ENCODE measurements around the gene SHMT2. TPM values are rescaled to one million over a fixed set of nuclear protein-coding genes. Genes with fewer than 3 reads are reported as not detected.
A peak's percentile ranks its signal among the peaks of the same experiment; 100 is the strongest.

Gene SHMT2
- total and polyA plus RNA-seq, 2 of the 13 experiments (the other 11 are each of a cell fraction or from before 2014, with no cell fraction given): 181 to 393 TPM

GRCh38 chr12:57238854-57239554 lies 9.5 kb downstream of the SHMT2 start (continued):
- TF ChIP-seq ZNF646 (CRISPR knock-in tag; IDR thresholded peaks at IDR 0.05) (no peak), HMGXB3 (CRISPR knock-in tag; IDR thresholded peaks at IDR 0.05; ENCODE audit: borderline replicate concordance) (peak; percentile 81; the same call in 1 of the 2 replicates), PATZ1 (CRISPR knock-in tag; IDR thresholded peaks at IDR 0.05) (peak; percentile 61), ZNF33A (CRISPR knock-in tag; IDR thresholded peaks at IDR 0.05; ENCODE audit: borderline replicate concordance) (no peak), RCOR2 (CRISPR knock-in tag; IDR thresholded peaks at IDR 0.05) (no peak), ZNF713 (CRISPR knock-in tag; IDR thresholded peaks at IDR 0.05) (0 out of 2 replicates have a peak, but pooled peaks have one; percentile 75), ZNF280D (CRISPR knock-in tag; IDR thresholded peaks at IDR 0.05) (no peak)

Data from HepG2 (cell line).